ENCODE data around the gene TMPRSS11F.

Gene TMPRSS11F

GRCh38 chr4:68167706-68168105 lies 38.0 kb upstream of the TMPRSS11F start:
- H3K4me1 ChIP-seq (ENCODE audit: low read depth, poor library complexity, severe bottlenecking) = no peaks in the 10 kb centered on the region
- H3K27me3 ChIP-seq (ENCODE audit: insufficient read depth, low read depth) = no peaks in the 10 kb centered on the region
- no peak overlapping the region for H3K27ac ChIP-seq
- no peak overlapping the region for H3K4me3 ChIP-seq (IDR thresholded peaks at IDR 0.05; ENCODE audit: insufficient read depth, low read depth, low read length)
- H3K36me3 ChIP-seq (ENCODE audit: insufficient read depth) = no peaks in the 10 kb centered on the region
- no peak overlapping the region for H3K4me2 ChIP-seq
- TF ChIP-seq CTCF (conservative IDR thresholded peaks at IDR 0.05; ENCODE audit: low read depth, low read length) = no peak
- H4K20me1 ChIP-seq (ENCODE audit: insufficient read depth) = no peaks in the 10 kb centered on the region
- no peak overlapping the region for H3K9ac ChIP-seq
- H2AFZ ChIP-seq (ENCODE audit: low read depth) = no peak overlapping the region
- H3K79me2 ChIP-seq (ENCODE audit: insufficient read depth, low read depth) = no peaks in the 10 kb centered on the region

- TF ChIP-seq CTCF (conservative IDR thresholded peaks at IDR 0.05; ENCODE audit: low read depth, low read length) = no peak
- no peaks in the 10 kb centered on the region for H3K36me3 ChIP-seq (ENCODE audit: insufficient read depth)
These were observed 37.5 kb upstream of the TMPRSS11F start for GRCh38 chr4:68167166-68167565.

GRCh38 chr4:68163754-68164153 lies 34.1 kb upstream of the TMPRSS11F start:
- no peak overlapping the region for H3K4me3 ChIP-seq (IDR thresholded peaks at IDR 0.05; ENCODE audit: insufficient read depth, low read depth, low read length)
- H3K27me3 ChIP-seq (ENCODE audit: insufficient read depth, low read depth) = no peaks in the 10 kb centered on the region
- no peaks in the 10 kb centered on the region for H3K79me2 ChIP-seq (ENCODE audit: insufficient read depth, low read depth)
- no peak for TF ChIP-seq CTCF (conservative IDR thresholded peaks at IDR 0.05; ENCODE audit: low read depth, low read length)
- no peak overlapping the region for H3K4me2 ChIP-seq
- H3K27ac ChIP-seq = no peak overlapping the region
- H3K36me3 ChIP-seq (ENCODE audit: insufficient read depth) = no peaks in the 10 kb centered on the region
- no peak overlapping the region for H2AFZ ChIP-seq (ENCODE audit: low read depth)
- H3K4me1 ChIP-seq (ENCODE audit: low read depth, poor library complexity, severe bottlenecking) = no peaks in the 10 kb centered on the region
- H3K9ac ChIP-seq = no peak overlapping the region
- H4K20me1 ChIP-seq (ENCODE audit: insufficient read depth) = no peaks in the 10 kb centered on the region

More at GRCh38 chr4:68167166-68167565, 37.5 kb upstream of the TMPRSS11F start:
- H3K4me1 ChIP-seq (ENCODE audit: low read depth, poor library complexity, severe bottlenecking) = no peaks in the 10 kb centered on the region
- no peak overlapping the region for H3K4me3 ChIP-seq (IDR thresholded peaks at IDR 0.05; ENCODE audit: insufficient read depth, low read depth, low read length)
- H3K79me2 ChIP-seq (ENCODE audit: insufficient read depth, low read depth) = no peaks in the 10 kb centered on the region
- H3K27ac ChIP-seq = no peak overlapping the region
- no peak overlapping the region for H3K4me2 ChIP-seq
- no peaks in the 10 kb centered on the region for H3K27me3 ChIP-seq (ENCODE audit: insufficient read depth, low read depth)
- H4K20me1 ChIP-seq (ENCODE audit: insufficient read depth) = no peaks in the 10 kb centered on the region
- no peak overlapping the region for H3K9ac ChIP-seq
- H2AFZ ChIP-seq (ENCODE audit: low read depth) = no peak overlapping the region

DNA sequence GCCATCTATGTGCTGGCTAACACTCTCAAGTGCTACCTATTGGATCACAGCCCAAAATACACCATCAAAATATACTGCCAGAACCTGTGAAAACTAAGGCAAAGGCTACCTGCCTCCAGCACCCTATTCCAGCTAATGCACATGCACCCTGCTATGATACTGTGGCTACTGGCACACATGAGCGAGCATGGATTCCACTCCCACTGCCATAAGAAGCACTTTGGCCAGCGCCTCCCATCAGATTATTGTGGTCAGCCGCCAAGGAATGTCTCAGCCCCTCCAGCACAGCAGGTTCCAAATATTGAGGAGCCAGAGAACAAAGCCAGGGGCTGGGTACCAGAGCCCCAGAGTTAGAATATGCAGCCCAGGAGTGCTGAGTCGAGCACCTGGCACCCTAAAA lies 32.5 kb upstream of the TMPRSS11F start:
- no peak overlapping the region for H2AFZ ChIP-seq (ENCODE audit: low read depth)
- no peak overlapping the region for H3K4me2 ChIP-seq
- no peak overlapping the region for H3K9ac ChIP-seq
- no peaks in the 10 kb centered on the region for H3K79me2 ChIP-seq (ENCODE audit: insufficient read depth, low read depth)
- H3K27me3 ChIP-seq (ENCODE audit: insufficient read depth, low read depth) = no peaks in the 10 kb centered on the region
- H4K20me1 ChIP-seq (ENCODE audit: insufficient read depth) = no peaks in the 10 kb centered on the region
- no peak overlapping the region for H3K27ac ChIP-seq
- no peak for TF ChIP-seq CTCF (conservative IDR thresholded peaks at IDR 0.05; ENCODE audit: low read depth, low read length)
- no peaks in the 10 kb centered on the region for H3K36me3 ChIP-seq (ENCODE audit: insufficient read depth)
- H3K4me3 ChIP-seq (IDR thresholded peaks at IDR 0.05; ENCODE audit: insufficient read depth, low read depth, low read length) = no peak overlapping the region
- H3K4me1 ChIP-seq (ENCODE audit: low read depth, poor library complexity, severe bottlenecking) = no peaks in the 10 kb centered on the region

Data from KMS-11 (cell line).